ENCODE measurements around the gene MTUS2.

The MTUS2 gene

DNA sequence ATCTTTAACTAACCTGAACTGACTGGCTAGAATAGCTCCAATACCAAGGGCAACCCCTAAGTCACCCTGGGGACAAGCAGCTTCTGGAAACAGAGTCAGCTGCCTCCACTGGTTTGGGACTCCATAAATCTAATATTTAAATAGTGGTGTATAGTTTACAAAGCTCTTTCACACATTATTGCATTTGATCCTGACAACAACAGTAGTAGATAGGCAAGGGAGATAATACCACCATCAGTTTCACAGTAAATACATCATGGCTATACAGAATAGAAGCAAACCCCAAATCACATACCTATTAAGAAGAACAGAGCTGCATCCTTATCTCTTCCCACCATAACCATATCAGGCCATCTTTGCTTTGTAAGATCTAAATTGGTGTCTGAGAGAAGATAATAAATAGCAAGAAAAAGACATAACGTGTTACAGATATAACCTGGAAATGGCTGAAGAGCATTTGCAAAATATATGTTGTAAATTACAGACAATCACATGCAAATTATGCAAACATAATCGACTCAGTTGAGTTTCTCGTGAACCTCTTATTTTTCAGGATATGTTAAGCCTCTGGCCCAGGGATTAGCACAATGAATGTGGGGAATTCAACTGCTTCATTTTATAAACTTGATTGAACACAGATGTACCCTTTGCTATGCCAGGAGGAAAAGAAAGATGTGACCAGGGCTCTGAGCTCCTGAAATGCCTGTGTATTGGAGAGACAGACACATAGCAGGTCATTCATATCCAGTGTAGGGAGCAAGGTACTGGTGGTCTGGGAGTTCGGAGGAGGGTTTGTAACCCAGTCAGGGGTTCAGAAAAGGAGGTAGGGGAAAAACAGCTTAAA, 632.9 kb downstream of the MTUS2 start:
- DNase-seq (ENCODE audit: low spot score): no peak

- no peak for DNase-seq (ENCODE audit: low spot score)
Measured at GRCh38 chr13:29453617-29454011, 633.5 kb downstream of the MTUS2 start.

DNA sequence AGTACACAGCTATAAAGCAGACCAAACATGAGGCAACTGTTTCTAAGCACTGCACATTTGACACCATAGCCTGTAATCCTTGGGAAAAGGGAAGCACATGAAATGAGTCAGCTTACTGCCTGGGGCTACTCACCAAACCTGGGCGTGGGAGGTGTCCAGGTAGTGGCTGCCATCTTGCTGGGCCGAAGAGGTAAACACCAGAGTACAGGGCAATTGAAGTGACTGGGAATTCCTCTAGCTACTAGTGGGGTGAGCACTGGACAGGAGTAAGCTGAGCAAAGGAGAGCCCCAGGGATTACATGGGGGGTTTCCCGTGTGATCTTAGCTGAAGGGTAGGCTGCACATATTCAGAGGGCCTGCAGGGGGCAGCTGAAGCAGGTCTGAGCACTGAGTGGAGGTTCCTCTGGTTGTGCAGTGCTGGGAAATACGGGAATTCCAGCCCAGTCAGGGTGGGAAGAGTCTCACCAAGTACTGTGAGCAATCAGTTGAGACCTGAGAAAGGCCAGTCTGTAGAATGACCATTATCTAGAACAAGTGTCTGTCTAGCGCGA, 634.9 kb downstream of the MTUS2 start:
- DNase-seq (ENCODE audit: low spot score): no peak

- DNase-seq (ENCODE audit: low spot score): no peak
Measured at GRCh38 chr13:29456419-29456818, 636.3 kb downstream of the MTUS2 start.

GRCh38 chr13:29457299-29457698, 637.2 kb downstream of the MTUS2 start:
- DNase-seq (ENCODE audit: low spot score): no peak

- DNase-seq (ENCODE audit: low spot score): no peak
Measured at GRCh38 chr13:29458419-29458818, 638.3 kb downstream of the MTUS2 start.

- no peak for DNase-seq (ENCODE audit: low spot score)
Measured at GRCh38 chr13:29459813-29460355, 639.7 kb downstream of the MTUS2 start.

DNA sequence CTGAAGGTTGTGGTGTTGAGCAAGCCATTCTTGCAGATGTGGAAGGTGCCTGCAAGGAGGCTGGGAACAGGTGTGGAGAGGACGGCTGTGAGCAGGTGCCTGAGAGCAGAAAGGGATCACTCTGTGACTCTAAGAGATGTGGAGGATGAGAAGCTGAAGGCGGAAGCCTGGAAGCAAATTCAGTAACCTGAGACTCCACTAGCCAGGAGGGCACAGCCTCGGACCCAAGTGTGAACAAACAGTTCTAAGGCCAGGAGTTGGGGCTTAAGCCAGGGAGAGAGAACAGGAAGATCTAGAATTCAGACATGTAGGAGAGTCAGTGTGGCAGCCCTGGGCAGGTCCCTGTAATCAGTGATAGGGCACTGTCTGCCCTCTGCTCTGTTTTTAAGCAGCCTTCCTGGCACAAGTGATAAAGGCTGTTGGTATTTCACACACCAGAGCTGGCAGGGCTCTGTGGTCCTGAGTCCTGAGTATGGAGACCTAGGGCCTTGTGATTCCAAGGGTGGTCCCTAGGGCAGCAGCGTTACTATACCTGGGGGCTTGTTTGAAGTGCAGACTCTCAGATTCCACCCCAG, 644.1 kb downstream of the MTUS2 start:
- DNase-seq (ENCODE audit: low spot score): no peak

GRCh38 chr13:29465741-29466293, 645.7 kb downstream of the MTUS2 start:
- no peak for DNase-seq (ENCODE audit: low spot score)

DNA sequence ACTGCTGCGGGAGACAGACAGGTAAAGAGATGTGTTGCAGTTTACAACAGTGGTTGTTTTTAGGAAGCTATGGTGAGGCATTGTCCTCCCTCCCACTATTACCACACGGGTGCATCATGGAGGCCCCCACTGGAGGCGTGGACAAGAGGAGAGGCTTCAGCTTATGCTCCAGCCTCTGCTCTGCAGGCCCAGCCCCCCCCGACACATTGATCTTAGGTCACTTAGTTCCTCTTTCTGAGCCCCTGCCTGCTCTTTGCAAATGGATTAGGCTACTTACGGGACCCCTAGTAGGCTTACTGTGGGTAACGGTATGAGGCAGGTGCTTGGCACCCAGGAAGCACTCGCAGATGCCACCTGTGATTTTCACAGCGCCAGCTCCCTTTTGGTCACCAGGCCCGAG, 651.4 kb downstream of the MTUS2 start:
- DNase-seq (ENCODE audit: low spot score): no peak

DNA sequence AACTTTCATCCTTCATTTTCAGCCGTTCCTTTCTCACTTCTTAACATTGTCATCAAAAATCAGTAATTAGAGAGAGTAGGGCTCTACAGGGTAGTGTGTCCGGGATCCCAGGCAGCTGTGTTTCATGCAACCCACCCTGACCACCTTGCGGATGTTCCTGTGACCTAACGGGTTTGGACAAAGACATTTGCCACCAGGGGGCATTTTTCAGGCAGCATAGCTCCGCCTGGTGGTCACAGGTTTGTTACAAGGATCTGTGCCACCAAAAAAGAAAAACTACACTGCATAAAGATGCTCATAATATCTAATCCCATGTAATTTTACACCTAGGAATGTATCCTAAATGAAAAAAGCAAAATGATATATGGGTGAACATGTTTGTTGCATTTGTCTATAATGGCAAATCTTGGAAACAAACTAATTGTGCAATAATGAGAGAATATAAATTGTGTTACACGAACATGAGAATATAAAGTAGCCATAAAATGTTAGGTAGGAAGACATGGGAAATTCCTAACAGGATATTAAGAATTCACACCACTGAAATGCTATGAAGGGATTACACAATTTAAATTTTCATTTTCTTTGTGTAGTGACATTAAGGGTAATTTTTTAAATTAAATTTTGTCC, 652.3 kb downstream of the MTUS2 start:
- DNase-seq (ENCODE audit: low spot score): no peak

- DNase-seq (ENCODE audit: low spot score): no peak
Measured at GRCh38 chr13:29473166-29473565, 653.0 kb downstream of the MTUS2 start.

- no peak for DNase-seq (ENCODE audit: low spot score)
Measured at GRCh38 chr13:29474991-29475390, 654.9 kb downstream of the MTUS2 start.

- DNase-seq (ENCODE audit: low spot score): no peak
Measured at GRCh38 chr13:29476046-29476445, 655.9 kb downstream of the MTUS2 start.

DNA sequence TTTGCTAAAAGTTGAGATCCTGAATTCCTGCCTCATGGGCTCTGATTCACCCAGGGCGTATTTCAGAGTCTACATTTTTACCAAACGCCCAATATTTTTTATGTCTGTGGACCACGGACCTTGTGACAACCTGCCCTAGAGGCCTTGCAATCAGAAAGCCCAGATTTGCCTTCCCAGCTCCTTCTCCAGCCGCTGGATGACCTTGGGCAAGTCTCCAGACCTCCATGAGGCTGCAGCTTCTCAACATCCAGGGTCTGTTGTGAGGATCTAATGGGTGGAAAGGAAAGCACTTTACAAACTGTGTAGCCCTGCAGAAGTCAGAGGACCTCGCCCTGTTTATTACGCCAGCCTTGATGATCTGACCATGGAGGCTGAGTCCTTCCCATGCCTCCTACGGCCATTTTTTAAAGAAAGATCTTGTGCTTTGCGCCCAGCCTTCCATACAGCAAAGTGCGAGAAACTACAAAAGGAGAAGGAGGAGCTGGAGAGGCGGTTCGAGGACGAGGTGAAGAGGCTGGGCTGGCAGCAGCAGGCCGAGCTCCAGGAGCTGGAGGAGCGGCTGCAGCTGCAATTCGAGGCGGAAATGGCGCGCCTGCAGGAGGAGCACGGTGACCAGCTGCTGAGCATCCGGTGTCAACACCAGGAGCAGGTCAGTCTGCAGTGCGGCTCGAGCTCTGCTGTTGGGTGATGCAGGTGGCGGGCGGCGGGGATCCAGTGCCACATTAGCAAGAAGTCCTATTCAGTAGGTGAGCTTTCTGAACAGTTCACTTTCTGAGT, 659.8 kb downstream of the MTUS2 start:
- DNase-seq (ENCODE audit: low spot score): no peak

GRCh38 chr13:29480893-29481525, 660.9 kb downstream of the MTUS2 start:
- no peak for DNase-seq (ENCODE audit: low spot score)

DNA sequence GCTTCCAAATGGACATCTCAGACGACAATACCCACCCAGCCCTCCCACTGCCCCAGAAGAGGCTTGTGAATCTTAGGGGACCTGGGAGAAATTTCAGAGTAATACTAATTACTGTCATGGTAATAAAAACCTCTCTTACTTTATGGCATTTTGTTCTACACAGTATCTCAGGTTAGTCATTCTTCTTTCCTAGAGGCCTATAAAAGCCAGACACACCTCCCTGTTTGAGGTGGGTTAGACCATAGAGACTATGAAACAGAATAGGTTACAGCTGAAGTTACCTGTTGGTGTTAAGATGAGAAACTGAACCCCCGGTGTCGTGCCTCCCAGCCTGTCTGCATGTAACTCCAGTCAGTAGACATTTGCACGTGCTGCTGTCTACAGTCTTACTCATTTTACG, 661.5 kb downstream of the MTUS2 start:
- no peak for DNase-seq (ENCODE audit: low spot score)

DNA sequence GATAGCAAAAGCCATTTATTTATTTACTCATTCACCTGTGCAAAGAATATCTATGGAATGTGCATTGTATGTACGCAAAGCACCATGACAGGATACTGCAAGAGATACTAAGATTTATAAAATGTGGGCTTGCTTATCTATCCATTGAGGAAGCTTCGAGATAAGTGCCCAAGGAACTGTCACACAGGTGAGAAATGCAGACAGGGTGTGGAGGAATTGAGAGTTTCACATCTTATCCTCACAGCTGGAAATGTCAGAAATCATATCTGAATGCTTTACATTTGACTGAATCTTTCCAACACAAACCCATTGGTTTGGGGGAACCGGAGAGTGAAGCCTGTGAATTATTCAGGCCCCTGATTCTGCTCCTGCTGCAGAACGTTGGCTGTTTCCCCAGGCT, 662.4 kb downstream of the MTUS2 start:
- no peak for DNase-seq (ENCODE audit: low spot score)

GRCh38 chr13:29483211-29483610, 663.1 kb downstream of the MTUS2 start:
- no peak for DNase-seq (ENCODE audit: low spot score)

DNA sequence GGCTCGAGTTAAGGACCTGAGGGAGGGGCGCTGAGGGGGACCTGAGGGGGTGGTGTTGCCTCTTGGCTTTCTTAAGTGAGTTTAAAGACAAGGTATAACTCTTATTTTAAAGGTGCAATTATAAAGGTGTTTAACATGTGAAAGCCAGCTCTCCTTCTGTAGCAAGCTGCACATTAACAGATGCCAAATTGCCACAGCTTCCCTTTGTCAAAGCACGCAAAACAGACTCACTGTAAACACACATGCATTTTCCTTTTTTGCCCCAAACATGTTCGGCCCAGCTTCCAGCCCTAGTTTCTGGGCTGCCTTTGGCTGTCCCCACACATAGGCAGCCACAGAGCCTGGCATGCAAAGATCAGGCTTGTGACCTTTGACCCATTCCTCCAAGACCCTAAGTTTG, 663.5 kb downstream of the MTUS2 start:
- DNase-seq (ENCODE audit: low spot score): no peak

GRCh38 chr13:29484236-29484635, 664.1 kb downstream of the MTUS2 start:
- no peak for DNase-seq (ENCODE audit: low spot score)
